GM21360 (cell line): ENCODE measurements around the gene ENTPD3.
A peak's percentile ranks its signal among the peaks of the same experiment; 100 is the strongest.
"Not testable (repeated sequence)": the region's sequence is repeated elsewhere in the genome, so short reads cannot be mapped to it uniquely, and the experiment has no call there.

Experiments
- ATAC-seq: cut with Tn5 transposase; IDR thresholded peaks from one replicate; pipeline ENCODE4 v1.9.1; 2021; ENCODE audit warnings: mild to moderate bottlenecking, moderate library complexity; ENCODE audit not compliant: unreplicated experiment

ENTPD3 gene

DNA sequence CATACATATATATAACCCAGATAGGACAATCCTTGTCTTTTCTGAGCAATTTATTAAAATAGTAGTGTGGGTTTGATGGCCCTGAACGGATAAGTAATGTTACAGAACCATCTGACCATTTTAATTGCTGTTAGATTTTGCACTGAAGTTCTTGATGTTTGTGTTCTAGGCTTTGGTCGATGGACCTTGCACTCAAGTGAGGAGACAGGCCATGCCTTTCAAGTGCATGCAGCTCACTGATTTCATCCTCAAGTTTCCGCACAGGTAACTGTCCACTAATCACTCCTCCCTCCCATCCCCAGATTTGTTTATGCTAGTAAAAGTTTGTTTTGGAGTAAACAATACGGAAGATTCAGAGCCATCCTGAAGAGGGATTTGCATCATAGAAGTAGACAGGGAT is 71.5 kb downstream of the ENTPD3 start:
- no peak for ATAC-seq

GRCh38 chr3:40460481-40460880 is 73.5 kb downstream of the ENTPD3 start:
- not testable (repeated sequence) for ATAC-seq

- ATAC-seq = no peak
These were observed 74.2 kb downstream of the ENTPD3 start for GRCh38 chr3:40461161-40461560.

- ATAC-seq = not testable (repeated sequence)
These were observed 75.9 kb downstream of the ENTPD3 start for GRCh38 chr3:40462838-40463237.

DNA sequence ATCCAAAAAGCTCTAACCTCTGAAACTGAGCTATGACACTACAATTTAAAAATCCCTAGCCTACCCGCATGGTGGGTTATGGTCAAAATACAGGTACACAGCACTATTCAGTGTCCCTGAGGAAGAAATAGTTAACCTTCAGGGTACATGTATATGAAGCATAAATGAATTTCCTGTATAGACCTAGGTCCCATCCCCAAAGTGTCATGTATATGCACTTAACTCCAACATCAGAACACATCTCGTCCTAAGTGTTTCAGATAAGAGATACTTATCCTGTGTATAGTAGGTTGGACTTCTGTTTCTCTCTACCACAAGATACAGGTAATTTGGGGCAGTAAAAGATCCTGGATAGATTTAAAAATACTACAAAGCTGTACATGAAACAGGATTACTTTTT is 76.6 kb downstream of the ENTPD3 start:
- ATAC-seq = no peak

DNA sequence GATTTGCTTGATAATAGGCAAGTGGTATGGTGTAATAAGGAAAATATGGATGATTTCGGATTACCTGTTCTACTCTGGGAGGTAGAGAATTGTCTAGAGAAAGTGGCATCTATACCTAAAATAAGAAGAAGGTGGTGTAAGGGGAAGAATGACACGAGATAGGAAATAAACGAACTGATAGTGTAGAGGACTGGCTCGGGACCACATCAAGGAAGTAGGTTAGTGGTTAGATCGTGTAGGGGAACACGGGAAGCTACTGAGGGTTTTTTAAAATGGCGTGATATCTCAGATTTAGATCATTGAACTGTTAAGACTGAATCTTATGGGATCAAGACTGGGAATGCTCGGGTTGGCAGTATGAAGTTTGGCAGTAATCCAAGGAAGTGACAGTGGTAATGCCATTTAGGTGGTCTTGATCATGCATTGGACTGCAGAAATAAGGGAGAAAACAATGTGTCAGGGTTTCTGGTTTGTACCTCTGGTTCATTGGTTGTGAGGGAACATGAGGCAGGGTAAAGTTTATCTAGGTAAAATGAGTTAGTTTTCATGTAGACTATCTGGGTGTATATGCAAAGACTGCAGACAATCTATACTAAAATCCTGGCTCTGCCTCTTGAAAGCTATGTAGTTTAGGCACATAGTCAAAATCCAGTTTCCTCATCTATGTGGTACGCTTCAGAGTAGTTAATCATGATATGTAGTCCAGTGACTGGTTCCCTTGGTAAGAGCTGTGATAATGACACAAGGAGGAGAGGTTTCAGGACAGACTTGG is 77.5 kb downstream of the ENTPD3 start:
- ATAC-seq = no peak

GRCh38 chr3:40465111-40465407 is 78.1 kb downstream of the ENTPD3 start:
- no peak for ATAC-seq

- no peak for ATAC-seq
These were observed 78.5 kb downstream of the ENTPD3 start for GRCh38 chr3:40465456-40465855.

- ATAC-seq = no peak
These were observed 81.0 kb downstream of the ENTPD3 start for GRCh38 chr3:40468018-40468417.

GRCh38 chr3:40470701-40471100 is 83.7 kb downstream of the ENTPD3 start:
- no peak for ATAC-seq

- ATAC-seq = peak; percentile 76
These were observed 89.8 kb downstream of the ENTPD3 start, which contains the start of gene ZNF619 for GRCh38 chr3:40476478-40477470. ZNF619 (plus strand) TSS chr3:40477122; CDS start chr3:40477980, 858 bp downstream.

DNA sequence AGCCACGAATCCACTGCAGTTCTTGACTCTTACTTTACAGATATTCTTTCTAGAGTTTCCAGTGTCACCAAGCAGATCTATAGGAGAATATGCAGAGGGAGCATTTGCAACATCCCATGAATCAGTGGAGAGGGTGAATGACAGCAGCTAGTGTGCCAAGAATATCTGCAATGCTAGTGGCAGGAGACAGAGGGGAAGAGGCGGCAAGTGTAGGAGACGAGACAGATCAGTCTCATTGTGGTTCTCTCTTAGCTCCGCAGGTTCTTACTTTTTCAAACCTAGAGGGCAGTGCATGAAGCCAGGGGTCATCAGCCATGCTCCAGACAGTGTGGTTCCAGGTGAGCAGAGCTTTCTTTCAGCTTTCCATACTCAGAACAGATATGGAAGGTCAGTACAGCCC is 90.7 kb downstream of the ENTPD3 start:
- ATAC-seq = no peak
